HG03135 (cell line): Measurements from ENCODE around the gene TRIM50.
"Not testable (repeated sequence)": the region's sequence is repeated elsewhere in the genome, so short reads cannot be mapped to it uniquely, and the experiment has no call there.

Experiments
- ATAC-seq: cut with Tn5 transposase; IDR thresholded peaks from one replicate; pipeline ENCODE4 v1.9.1; 2021; ENCODE audit warnings: mild to moderate bottlenecking, moderate library complexity; ENCODE audit not compliant: unreplicated experiment

The TRIM50 gene

DNA sequence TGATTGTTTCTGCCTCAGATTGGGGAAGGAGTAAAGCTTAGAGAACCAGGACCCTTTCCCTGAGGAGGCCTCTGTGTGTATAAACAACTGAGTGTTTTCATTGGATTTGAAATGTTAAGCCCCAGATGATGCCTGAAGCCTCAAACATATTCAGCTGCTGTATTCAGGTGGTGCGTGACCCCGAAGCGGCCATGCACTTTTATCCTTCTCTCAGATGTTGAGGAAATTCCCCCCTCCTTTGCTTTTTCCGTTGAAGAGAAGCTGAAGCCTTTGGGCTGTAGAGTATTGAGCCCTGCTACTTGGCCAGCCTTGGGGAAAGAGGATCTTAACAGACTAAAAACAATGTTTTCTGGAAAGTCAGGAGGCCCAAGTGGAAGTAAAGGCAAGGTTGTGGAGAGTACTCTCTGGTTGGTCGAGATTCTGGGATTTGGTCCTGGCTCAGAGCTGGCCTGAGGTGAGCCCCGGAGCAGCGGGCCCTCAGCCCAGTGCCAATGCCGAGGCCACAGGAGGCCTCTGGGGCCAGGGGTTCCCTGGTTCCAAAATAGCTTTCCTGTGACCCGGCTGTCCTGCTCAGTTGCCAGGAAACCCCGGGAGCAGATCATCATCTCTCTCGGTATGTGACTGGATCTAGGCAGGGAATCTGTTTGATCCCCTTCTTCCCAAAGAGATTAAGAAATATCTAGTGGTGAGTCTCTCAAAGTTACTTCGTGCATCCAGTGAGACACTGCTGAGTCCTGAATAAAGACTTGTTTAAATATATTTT is 22.6 kb upstream of the TRIM50 start:
- no peak for ATAC-seq

DNA sequence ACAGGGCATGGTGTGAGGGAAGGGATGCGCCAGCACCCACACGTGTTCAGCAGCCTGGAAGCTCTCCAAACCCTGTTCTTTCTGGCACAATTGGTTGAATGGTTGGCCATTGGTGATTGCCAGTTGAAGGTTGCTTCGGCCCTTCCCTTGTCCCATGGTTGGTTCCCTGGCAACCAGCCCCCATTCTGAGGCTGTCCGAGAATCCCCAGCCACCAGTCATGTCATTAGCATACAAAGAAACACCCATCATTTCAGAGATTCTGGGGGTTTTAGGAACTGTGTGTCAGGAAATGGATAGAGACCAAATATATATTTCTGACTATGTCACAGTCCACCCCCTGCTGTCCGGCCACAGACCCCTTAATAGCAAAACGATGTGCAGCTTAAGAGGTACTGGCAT is 21.9 kb upstream of the TRIM50 start:
- no peak for ATAC-seq

DNA sequence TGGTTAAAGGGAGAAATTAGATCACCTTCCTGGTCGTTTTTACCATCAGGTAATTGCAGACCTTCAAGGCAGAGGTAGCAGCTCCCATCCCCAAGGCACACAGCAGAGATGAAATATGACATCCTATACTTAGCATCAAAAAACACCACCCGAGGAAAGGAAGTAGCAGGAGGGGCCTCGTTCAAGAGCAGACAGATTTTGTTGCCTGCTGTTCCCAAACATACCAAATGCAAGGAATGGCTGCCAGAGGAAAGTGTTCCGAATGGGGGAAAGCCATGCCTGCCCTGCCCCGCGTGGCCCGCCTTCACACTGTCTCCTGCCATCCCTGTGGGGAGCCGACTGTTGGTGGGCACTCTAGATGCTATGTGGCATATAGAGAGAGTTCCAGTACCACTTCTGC is 18.1 kb upstream of the TRIM50 start:
- ATAC-seq = no peak

DNA sequence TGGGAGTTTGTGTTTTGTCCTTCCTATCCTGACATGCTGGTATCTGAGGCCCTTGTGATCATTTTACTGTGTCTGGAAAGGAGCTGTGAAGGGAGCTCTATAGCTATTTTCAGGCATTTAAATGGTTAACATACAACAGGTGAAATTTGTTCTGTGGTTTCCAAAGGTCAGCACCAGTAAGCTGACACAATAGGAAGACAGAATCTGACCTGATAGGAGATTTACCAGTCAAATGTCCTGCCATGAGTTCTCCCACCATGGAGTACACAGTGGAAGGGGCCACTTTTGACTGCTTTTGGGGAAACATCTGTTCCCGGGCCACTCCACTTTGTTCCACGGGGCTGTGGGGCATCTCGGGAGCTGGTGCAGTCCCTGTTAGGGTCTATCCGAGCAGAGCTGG is 17.7 kb upstream of the TRIM50 start:
- ATAC-seq = no peak

DNA sequence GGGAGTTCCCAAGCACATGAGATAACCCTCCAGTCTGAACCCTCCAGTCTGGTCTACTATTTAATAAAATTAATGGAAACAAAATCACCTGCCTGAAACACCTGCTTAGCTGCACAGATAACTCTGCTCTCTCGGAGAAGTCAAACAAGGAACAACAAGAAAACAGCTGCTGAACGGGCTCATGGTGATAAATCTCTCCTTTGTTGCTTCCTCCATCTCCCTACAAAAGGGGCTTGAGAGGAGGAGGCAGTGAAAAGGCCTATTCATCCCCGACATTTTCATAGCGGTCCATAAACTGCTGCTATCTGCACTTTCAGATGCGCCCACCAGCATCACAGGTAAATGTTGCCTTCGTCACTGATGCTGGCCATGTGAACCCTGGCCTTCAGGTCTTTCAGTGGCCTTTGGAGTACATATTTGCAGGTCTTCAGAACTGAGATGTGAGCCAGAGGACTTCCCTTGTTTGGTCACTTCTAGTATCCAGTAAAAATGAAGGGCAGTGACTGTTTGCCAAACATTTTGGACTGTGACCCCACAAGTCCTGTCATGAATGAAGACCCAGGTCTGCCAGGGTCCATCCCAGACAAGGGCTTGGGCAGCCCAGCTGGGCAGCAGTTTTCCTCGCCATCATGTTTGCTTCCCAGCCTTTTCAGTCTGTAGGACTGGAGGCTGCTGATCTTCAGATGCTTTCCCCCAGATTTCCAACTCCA is 15.9 kb upstream of the TRIM50 start:
- no peak for ATAC-seq

DNA sequence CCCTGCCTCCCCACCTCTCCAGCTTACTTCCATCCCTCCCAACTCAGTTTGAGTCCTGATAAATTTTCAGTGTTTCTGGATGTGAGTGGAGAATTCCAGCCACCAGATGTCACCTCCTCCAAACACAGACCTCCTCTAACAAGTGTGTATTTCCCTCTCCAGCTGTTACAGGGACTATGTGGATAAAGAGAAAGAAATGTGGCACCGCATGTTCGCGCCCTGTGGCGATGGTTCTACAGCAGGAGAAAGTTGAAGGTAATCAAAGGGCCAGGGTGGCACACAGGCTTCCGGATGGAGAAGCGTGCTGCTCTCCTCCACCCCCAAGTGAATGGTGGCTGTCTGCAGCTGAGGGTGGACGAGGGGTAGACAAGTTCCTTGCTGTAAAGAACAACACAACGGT is 14.8 kb upstream of the TRIM50 start:
- ATAC-seq = no peak

DNA sequence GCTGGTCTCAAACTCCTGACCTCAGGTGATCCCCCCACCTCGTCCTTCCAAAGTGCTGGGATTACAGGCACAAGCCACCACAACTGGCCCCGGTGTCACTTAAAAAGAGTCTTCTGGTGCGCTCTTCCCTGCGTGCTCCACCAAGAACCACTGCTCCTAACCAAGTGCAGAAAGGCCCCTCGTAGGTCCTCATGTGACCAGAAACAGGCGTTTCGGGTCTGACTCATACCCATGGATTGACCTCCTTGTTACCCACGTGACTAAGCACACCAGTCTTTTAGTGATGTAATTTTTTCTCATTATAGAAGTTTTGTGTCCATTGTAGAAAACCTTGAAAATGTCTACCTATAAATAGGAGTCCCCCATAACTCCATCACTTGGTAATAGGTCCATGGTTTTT is 14.0 kb upstream of the TRIM50 start:
- no peak for ATAC-seq

DNA sequence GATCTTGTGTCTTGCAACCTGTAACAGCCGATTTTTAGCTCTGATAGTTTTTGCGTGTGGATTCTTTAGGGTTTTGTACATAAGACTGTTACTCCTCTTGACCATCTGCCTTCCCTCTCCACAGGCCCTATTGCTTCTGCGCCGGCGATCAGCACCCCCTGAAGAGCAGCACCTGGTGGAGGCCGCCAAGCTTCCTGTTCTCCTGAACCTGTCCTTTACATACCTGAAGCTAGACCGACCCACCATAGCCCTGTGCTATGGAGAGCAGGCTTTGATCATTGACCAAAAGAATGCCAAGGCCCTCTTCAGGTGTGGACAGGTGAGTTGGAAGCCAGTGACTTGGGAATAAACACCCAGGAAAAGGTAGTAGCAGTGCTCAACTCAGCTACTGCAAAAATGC is 12.6 kb upstream of the TRIM50 start:
- ATAC-seq = no peak

DNA sequence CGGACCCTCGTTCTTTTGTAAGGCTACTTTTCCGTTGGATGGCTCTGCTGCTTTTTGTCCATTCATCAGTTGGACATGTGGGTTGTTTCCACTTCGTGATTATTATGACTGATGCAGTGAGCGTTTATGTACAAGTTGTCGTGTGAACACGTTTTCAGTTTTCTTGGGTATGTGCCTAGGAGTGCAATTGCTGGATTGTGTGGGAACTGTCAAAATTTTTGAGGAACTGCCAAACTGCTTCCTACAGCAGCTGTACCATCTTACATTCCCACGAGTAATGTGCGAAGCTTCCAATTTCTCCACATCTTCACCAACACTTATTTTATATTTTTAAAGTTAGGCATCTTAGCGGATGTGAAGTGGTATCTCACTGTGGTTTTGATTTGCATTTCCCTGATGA is 10.4 kb upstream of the TRIM50 start:
- no peak for ATAC-seq

DNA sequence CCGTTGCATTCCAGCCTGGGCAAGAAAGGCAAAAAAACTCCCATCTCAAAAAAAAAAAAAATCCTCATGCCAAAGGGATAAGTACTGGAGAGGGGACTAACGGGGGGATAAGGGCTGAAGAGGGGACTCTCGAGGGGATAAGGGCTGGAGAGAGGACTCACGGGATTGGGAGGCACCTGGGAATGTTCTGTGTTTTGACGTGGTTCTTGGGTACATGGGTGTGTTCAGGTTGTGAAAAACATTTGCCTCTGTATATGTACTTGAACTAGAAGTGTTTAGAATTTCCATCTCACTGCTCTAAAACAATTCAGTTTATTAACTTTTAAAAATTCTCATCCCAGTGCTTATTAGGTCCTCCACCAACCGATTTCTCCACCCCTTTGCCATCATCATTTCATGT is 4.6 kb upstream of the TRIM50 start:
- ATAC-seq = no peak

DNA sequence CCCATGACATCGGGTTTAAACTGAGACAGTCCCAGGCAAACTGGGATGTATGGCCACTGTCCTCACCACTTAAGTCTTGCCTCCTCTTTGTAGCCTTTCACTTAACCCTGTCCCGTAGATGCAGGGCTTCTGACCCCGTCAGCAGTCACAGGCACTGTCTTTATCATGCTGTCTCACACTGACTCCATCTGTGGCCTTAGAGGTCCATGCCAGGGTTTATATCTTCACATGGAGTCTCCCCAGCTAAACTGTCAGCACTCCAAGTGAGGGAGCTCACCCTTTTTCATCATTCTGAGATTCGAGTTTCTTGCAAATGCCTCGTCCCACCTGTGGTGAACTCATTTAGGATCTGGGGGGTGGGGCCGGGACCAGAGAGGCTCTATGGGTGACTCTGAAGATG is 2.9 kb upstream of the TRIM50 start:
- ATAC-seq = no peak

DNA sequence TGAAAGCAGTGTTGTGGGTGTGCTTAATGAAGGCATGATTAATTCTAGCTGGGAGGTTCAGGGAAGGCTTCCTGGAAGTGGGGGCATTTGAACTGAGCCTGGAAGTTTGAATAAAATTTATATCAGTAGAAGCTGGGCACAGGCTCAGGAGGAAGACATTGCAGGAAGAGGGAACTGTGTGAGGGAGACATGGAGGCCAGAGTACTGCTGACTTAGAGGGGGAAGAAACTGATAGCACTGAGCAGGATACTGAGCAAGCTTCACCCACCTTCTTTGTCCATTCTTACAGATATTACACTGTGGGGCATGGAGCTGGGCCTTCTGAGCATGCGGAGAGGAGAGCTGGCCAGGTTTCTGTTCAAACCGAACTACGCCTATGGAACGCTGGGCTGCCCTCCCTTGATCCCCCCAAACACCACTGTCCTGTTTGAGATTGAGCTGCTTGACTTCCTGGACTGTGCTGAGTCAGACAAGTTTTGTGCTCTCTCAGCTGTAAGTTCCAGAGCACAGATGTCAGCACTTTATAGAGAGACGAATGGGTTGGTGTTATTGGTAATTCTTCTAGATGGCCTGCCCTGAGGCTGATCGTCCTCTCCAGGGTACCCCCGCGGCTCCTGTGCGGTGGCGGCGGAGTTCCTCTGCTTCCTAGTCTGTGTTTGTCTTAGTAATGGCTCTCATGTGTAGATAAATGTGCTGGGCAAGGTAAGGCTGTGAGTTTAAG is 2.1 kb upstream of the TRIM50 start:
- ATAC-seq = no peak

DNA sequence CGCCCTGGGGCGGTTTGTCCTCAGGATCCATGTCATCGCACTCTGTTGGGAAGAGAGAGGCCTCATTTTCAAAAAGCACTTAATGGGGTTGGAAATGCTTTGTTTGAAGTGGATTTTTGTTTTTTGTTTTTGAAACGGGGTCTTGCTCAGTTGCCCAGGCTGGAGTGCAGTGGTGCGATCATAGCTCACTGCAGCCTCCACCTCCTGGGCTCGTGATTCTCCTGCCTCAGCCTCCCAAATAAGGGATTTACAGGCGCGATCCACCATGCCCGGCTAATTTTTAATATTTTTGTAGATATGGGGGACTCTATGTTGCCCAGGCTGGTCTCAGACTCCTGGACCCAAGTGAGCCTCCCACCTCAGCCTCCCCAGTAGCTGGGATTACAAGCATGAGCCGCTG is 814 bp upstream of the TRIM50 start:
- no peak for ATAC-seq

DNA sequence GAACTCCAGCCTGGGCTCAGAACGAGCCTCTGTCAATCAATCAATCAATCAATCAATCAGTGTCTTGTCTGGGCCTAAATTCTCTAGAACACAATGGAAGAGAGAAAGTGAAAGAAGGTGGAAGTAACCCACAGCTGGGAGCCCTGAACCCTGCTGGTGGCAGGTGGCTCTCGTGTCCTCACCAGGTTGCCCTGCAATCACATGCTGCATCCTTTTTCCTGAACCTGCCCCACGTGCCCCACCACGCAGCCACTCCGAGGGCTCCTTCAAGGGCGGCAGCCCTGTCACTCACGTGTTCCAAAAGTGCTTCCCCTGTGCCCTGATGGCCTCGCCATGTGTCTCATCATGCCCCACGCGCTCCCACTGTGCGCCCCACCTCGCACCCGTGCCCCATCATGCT is 433 bp downstream of the TRIM50 start:
- ATAC-seq = not testable (repeated sequence)

DNA sequence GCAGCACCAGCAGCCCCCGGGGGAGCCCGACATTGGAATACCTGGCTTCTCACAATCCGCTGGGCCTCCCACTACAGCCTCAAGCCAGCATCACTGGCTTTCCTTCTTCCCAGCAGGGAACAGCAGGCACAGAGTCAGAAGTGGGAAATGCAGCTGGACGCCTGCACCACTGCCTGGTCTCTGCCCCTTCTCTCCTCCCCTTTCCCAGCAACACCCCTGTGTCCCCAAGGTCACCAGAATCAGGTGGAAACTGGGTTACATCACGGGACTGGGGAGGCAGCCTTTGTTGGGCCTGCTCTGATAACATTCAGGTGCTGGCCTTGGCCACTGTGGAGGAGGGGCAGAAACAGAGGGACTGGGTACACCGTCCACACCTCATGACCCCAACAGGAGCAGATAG is 2.5 kb downstream of the TRIM50 start:
- ATAC-seq = not testable (repeated sequence)

DNA sequence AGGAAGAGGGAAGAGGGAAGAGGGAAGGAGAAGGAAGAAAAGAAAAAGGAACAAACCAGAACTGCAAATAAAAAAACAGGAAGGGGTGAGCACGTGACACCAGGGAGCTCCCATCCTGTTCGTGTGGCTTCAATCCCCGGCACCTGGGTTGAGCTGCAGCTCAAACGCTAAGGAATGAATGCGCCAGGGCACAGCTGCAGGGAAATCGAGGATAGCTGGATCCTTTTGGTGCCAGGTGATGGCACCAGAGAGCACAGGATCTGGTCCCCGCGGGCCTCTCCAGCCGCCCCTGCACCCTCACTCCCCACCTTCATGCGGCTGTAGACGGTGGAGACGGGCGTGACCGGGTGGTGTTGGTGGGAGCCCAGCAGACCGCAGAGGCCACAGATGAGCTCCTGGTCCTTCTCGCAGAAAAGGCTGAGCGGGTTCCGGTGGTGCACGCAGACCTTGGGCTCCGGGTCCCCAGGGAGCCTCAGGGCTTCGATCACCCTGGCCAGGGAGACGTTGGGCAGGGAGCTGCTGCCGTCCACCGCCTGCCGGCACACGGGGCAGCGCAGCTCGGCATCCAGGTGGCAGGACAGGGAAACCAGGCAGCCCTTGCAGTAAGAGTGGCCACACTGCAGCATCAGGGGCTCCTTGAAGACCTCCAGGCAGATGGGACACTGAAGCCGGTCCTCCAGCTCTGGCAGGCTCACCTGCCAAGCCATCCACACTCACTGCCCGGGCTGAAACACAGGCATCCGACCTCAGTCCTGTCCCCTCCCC is 3.6 kb downstream of the TRIM50 start:
- peak; percentile 78 for ATAC-seq

DNA sequence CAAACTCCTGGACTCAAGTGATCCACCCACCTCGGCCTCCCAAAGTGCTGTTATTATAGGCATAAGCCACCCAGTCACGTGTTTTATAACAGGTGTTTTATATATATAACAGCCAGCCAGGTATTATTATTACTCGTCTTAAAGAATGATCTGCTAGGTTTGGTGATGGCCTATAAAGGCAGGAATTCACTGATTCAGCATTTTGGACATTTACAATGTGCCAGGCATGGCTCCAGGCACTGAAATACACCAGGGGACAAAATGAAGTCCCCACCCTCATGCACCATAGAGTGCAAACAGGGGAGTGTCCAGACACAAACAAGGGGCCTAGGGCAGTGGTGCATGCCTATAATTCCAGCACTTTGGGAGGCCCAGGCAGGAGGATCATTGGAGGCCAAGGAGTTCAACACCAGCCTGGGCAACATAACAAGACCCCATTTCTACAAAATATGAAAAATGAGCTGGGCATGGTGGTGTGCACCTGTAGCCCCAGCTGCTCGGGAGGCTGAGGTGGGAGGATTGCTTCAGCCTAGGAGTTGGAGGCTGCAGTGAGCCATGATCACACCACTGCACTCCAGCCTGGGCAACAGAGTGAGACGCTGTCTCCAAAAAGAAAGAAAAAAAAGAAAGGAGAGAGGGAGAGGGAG is 4.3 kb downstream of the TRIM50 start:
- ATAC-seq = not testable (repeated sequence)

DNA sequence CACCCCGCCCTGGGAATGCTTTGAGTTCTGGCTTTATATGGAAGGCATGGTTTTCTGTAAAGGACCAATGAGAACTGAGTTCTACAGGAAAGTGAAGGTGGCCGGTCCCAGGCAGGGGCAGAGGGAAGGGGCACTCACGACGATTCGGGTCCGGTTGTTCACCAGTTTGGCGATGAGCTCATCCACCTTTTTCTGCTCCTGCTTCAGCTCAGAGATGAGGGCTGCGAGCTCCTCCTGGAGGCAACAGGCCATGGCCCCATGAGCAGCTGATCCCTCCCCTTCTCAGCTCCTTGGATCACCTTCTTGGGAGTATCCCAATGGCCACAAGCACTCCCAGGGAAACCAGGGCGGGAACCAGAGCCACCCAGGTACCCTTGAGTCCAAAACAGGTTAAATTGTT is 7.9 kb downstream of the TRIM50 start:
- not testable (repeated sequence) for ATAC-seq

DNA sequence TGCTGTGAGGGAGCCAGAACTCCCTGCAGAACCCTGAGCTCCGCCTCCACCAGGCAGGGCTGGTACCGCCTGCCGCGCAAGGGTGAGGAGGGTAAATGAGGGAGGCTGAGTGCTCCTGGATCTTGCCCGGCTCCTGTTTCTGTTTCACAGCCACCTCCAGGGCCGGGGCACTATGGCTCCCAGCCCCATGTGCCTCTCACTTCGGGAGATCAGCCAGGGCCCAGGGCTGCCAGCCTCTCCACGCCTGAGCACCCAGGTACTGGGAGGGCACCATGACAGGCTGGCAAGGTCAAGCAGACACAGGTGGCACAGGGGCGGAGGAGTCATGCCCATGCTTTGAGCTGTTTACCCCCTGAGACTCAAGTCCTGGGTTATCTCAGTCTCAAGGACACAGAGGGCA is 8.3 kb downstream of the TRIM50 start:
- ATAC-seq = not testable (repeated sequence)

DNA sequence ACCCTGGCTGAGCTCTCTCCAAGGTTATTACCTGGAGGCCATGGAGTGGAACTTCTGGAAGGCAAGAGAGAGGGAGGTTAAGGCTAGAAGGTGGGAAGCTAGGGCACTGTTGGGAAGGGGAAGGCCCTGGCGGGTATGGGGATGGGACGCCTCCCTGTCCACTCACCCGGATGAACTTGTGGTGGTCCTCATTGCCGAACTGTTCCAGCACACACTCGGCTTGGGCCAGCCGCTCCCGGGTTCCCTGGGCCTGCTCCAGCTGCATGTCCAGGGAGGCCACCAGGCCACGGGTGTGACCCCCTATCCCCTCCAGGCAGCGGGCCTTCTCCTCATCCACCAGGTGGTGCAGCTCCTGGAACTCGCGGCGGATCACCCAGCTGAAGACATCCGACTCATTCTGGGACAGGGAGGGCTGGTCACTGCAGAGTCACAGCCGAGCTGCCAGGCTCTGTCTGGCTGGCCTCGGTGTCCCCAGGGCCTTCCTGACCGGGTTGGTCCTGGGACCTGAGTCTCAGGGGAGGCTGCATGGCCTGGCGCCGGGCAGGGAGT is 9.2 kb downstream of the TRIM50 start:
- ATAC-seq = not testable (repeated sequence)
